ENCODE measurements around the gene ZNF350. TPM values are rescaled to one million over a fixed set of nuclear protein-coding genes. Genes with fewer than 3 reads are reported as not detected.

ZNF350 gene
- total RNA-seq, 1 donor from 2014 or later: 8.6 TPM

GRCh38 chr19:51915324-51915867 lies 71.2 kb downstream of the ZNF350 start:
- Histone ChIP-seq H2AFZ (ENCODE audit: low read depth, low read length) (no peak overlapping the region), H3K4me3 (ENCODE audit: insufficient read depth, low read depth, low read length) (no peak overlapping the region), H3K4me1 (ENCODE audit: insufficient read depth, low read length) (no peaks in the 10 kb centered on the region), H3K27me3 (ENCODE audit: insufficient read depth, low read length) (no peaks in the 10 kb centered on the region), H3K36me3 (ENCODE audit: insufficient read depth, low read length) (no peaks in the 10 kb centered on the region), H4K20me1 (ENCODE audit: insufficient read depth, low read length) (no peaks in the 10 kb centered on the region), H3K9ac (ENCODE audit: low read length) (no peak overlapping the region), H3K9me3 (ENCODE audit: insufficient read depth, low read depth, low read length) (peaks cover 30% of the 10 kb centered on the region), H3K27ac (ENCODE audit: low read depth, low read length) (no peak overlapping the region), H3K79me2 (ENCODE audit: insufficient read depth, low read length) (no peaks in the 10 kb centered on the region), H3K4me2 (ENCODE audit: low read length) (no peak overlapping the region)
- H3K4me3 Mint-ChIP-seq (ENCODE audit: unreplicated experiment): no peak overlapping the region
- no peaks in the 10 kb centered on the region for H3K27me3 Mint-ChIP-seq (ENCODE audit: low read depth, unreplicated experiment)
- no peak for DNase-seq (ENCODE audit: low read depth)
- H3K36me3 Mint-ChIP-seq (ENCODE audit: low read depth, unreplicated experiment): no peaks in the 10 kb centered on the region
- no peak for FAIRE-seq
- peaks cover 39% of the 10 kb centered on the region for H3K9me3 Mint-ChIP-seq (ENCODE audit: unreplicated experiment)
- no peak overlapping the region for H3K27ac Mint-ChIP-seq (ENCODE audit: unreplicated experiment)
- TF ChIP-seq EZH2 (IDR thresholded peaks at IDR 0.05; ENCODE audit: insufficient read depth, low read length): no peak
- TF ChIP-seq, protein P1, sequence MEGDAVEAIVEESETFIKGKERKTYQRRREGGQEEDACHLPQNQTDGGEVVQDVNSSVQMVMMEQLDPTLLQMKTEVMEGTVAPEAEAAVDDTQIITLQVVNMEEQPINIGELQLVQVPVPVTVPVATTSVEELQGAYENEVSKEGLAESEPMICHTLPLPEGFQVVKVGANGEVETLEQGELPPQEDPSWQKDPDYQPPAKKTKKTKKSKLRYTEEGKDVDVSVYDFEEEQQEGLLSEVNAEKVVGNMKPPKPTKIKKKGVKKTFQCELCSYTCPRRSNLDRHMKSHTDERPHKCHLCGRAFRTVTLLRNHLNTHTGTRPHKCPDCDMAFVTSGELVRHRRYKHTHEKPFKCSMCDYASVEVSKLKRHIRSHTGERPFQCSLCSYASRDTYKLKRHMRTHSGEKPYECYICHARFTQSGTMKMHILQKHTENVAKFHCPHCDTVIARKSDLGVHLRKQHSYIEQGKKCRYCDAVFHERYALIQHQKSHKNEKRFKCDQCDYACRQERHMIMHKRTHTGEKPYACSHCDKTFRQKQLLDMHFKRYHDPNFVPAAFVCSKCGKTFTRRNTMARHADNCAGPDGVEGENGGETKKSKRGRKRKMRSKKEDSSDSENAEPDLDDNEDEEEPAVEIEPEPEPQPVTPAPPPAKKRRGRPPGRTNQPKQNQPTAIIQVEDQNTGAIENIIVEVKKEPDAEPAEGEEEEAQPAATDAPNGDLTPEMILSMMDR (IDR thresholded peaks at IDR 0.05; ENCODE audit: insufficient read depth, low read depth, low read length): no peak
- no peaks in the 10 kb centered on the region for H3K4me1 Mint-ChIP-seq (ENCODE audit: low read depth, unreplicated experiment)

Other genes with a start within 250 kb of the ZNF350 start
- gene FPR1, start 235.0 kb downstream of the ZNF350 start, total RNA-seq: not detected in 2 replicates
- not detected in 2 replicates for gene FPR2, start 225.7 kb downstream of the ZNF350 start, total RNA-seq
- gene FPR3, start 191.7 kb downstream of the ZNF350 start, total RNA-seq: not detected in 2 replicates
- 7.6 TPM in 2 replicates for gene ZNF577, start 98.9 kb downstream of the ZNF350 start, total RNA-seq
- 12.5 and 13.8 TPM in 2 replicates for gene ZNF649, start 81.8 kb downstream of the ZNF350 start, total RNA-seq
- 5.8 and 7.2 TPM in 2 replicates for gene ZNF613, start 59.4 kb downstream of the ZNF350 start, total RNA-seq
- gene ZNF615, start 21.4 kb upstream of the ZNF350 start, total RNA-seq: 4.7 and 5.8 TPM in 2 replicates
- gene ZNF614, start 41.5 kb upstream of the ZNF350 start, total RNA-seq: 9.9 and 11.4 TPM in 2 replicates
- 17.7 and 22.9 TPM in 2 replicates for gene ZNF432, start 62.0 kb upstream of the ZNF350 start, total RNA-seq
- gene ZNF841, start 108.9 kb upstream of the ZNF350 start, total RNA-seq: 37.8 and 38.0 TPM in 2 replicates
- gene ZNF616, start 153.1 kb upstream of the ZNF350 start, total RNA-seq: 13.1 and 14.7 TPM in 2 replicates
- 6.9 and 7.5 TPM in 2 replicates for gene ZNF836, start 184.8 kb upstream of the ZNF350 start, total RNA-seq
- gene PPP2R1A, start 203.2 kb upstream of the ZNF350 start, total RNA-seq: 316 and 332 TPM in 2 replicates

Data from astrocyte (in vitro differentiated cells and primary cell).